CD4-positive, CD25-positive, alpha-beta regulatory T cell (primary cell): ENCODE measurements around the gene SEMA3D. TPM values are rescaled to one million over a fixed set of nuclear protein-coding genes. Genes with fewer than 3 reads are reported as not detected.

Experiments
- ATAC-seq, 2 donors: fragments of 150-1000 bp; cut with Tn5 transposase; one replicate each; pipeline ENCODE4 v1.10.0; 2021; ENCODE audit warnings: low read depth in 2 of 2, moderate number of reproducible peaks in 2 of 2, moderate library complexity in 1 of 2
- DNase-seq, 3 donors: peaks; one replicate each; pipeline versions ENCODE4 v3.0.0 to v3.0.0-alpha.2; 2012 to 2022; ENCODE audit warnings: mixed read lengths in 1 of 3
- H3K27ac ChIP-seq: one replicate; pipeline ENCODE4 v1.7.0; 2013; ENCODE audit warnings: mild to moderate bottlenecking, low read length; ENCODE audit not compliant: insufficient read depth, poor library complexity, severe bottlenecking
- H3K27me3 ChIP-seq: one replicate; pipeline ENCODE4 v1.7.0; 2013; ENCODE audit warnings: low read length; ENCODE audit not compliant: control insufficient read depth, insufficient read depth
- H3K36me3 ChIP-seq: one replicate; pipeline ENCODE4 v1.7.0; 2013; ENCODE audit warnings: mild to moderate bottlenecking, low read length, moderate library complexity; ENCODE audit not compliant: control insufficient read depth, insufficient read depth
- H3K4me1 ChIP-seq: 2 replicates; pipeline ENCODE4 v1.7.0; 2013; ENCODE audit warnings: mild to moderate bottlenecking, low read length; ENCODE audit not compliant: insufficient read depth, control insufficient read depth, poor library complexity, severe bottlenecking
- H3K4me3 ChIP-seq: one replicate; pipeline ENCODE4 v1.7.0; 2013; ENCODE audit warnings: low read depth, mild to moderate bottlenecking, low read length, moderate library complexity
- H3K9me3 ChIP-seq, 2 experiments: 1 replicate in 1 of 2; 2 replicates in 1 of 2; pipeline ENCODE4 v1.7.0; 2013; ENCODE audit warnings: low read length in 2 of 2, mild to moderate bottlenecking in 1 of 2, moderate library complexity in 1 of 2; ENCODE audit not compliant: control insufficient read depth in 2 of 2
- H3K27ac Mint-ChIP-seq, 3 donors: one replicate each; pipeline ENCODE4 v1.8.0; 2020 to 2022; ENCODE audit warnings: mild to moderate bottlenecking in 3 of 3, mixed read lengths in 3 of 3, moderate library complexity in 2 of 3
- H3K27me3 Mint-ChIP-seq: one replicate; pipeline ENCODE4 v1.8.0; 2022; ENCODE audit warnings: mild to moderate bottlenecking, mixed read lengths
- H3K36me3 Mint-ChIP-seq: one replicate; pipeline ENCODE4 v1.8.0; 2020; ENCODE audit warnings: mixed read lengths
- H3K4me1 Mint-ChIP-seq, 4 donors: one replicate each; pipeline ENCODE4 v1.8.0; 2020 to 2022; ENCODE audit warnings: mixed read lengths in 4 of 4, mild to moderate bottlenecking in 1 of 4
- H3K4me3 Mint-ChIP-seq, 4 donors: one replicate each; pipeline ENCODE4 v1.8.0; 2020 to 2022; ENCODE audit warnings: mild to moderate bottlenecking in 4 of 4, mixed read lengths in 4 of 4, moderate library complexity in 3 of 4
- H3K9me3 Mint-ChIP-seq, 7 donors: one replicate each; pipeline ENCODE4 v1.8.0; 2020 to 2022; ENCODE audit warnings: mixed read lengths in 7 of 7, mild to moderate bottlenecking in 3 of 7, moderate library complexity in 2 of 7
- polyA plus RNA-seq, 4 donors: library from polyadenylated mRNA; unstranded; fragments of 300-500 nt; fragmentation: Illumina TruSeq; gene quantifications; one replicate each; pipeline ENCODE4 v1.2.3, GENCODE V29; 2021
- total RNA-seq: library from RNA; stranded (reverse); gene quantifications from one replicate; pipeline ENCODE4 v1.2.3, GENCODE V29; 2022

SEMA3D gene
- total and polyA plus RNA-seq, 5 donors from 2014 or later = not detected

DNA sequence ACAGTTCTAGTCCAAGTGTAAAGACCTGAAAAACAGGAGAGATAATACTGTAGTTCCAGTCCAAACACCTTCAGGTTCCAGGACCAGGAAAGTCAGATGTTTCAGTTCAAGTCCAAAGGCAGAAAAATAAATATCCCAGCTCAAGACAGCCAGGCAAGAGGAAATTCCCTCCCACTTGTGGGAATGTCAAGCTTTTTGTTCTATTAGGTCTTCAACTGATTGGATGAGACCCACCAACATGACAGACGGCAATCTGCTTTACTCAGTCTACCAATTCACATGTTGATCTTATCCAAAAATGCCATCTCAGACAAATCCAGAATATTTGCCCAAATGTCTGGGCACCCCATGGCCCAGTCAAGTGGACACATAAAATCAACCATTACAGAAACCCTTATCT lies 33.1 kb downstream of the SEMA3D start:
- no peak for ATAC-seq

DNA sequence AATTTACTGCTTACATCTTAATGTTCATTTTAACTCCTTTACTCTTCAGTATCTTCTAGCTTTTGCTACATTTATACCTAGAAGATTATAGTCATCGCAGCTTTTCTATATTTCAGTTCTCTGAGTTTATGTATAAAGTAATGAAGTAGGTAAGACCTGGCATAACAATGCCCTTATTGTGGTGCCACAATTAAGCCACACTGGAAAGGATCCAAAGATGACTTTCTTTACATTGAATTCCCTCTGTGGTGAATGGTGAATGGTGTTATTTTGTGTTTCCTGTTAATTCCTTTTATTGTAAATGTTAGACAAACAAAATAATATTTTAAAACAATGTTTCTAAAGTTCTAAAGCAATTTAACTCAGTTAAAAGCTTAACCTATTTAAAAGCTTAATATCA lies 36.2 kb downstream of the SEMA3D start:
- no peak overlapping the region for H3K27ac ChIP-seq
- Mint-ChIP-seq H3K4me1 (no peaks in the 10 kb centered on the region), H3K36me3 (no peaks in the 10 kb centered on the region), H3K4me3 (no peak overlapping the region), H3K27me3 (no peaks in the 10 kb centered on the region), H3K27ac (no peak overlapping the region), H3K9me3 (peaks cover 0 to 6% (median 2%) of the 10 kb centered on the region in 7 donors)
- H3K9me3 ChIP-seq = no peaks in the 10 kb centered on the region
- no peak overlapping the region for H3K4me3 ChIP-seq
- no peaks in the 10 kb centered on the region for H3K27me3 ChIP-seq
- ATAC-seq = no peak
- no peak for DNase-seq
- H3K4me1 ChIP-seq = no peaks in the 10 kb centered on the region
- H3K36me3 ChIP-seq = no peaks in the 10 kb centered on the region

More for the DNA sequence above, 33.1 kb downstream of the SEMA3D start:
- no peak overlapping the region for H3K4me3 Mint-ChIP-seq
- H3K9me3 Mint-ChIP-seq = peaks cover under 1 to 18% (median 6%) of the 10 kb centered on the region in 7 donors
- H3K27ac ChIP-seq = no peak overlapping the region
- no peaks in the 10 kb centered on the region for H3K36me3 ChIP-seq
- DNase-seq = no peak
- H3K27me3 Mint-ChIP-seq = no peaks in the 10 kb centered on the region
- H3K4me1 Mint-ChIP-seq = no peaks in the 10 kb centered on the region
- H3K4me1 ChIP-seq = no peaks in the 10 kb centered on the region
- H3K27me3 ChIP-seq = no peaks in the 10 kb centered on the region
- no peaks in the 10 kb centered on the region for H3K9me3 ChIP-seq
- no peak overlapping the region for H3K27ac Mint-ChIP-seq
- no peaks in the 10 kb centered on the region for H3K36me3 Mint-ChIP-seq
- H3K4me3 ChIP-seq = no peak overlapping the region

GRCh38 chr7:85144771-85145170 lies 42.1 kb downstream of the SEMA3D start:
- no peaks in the 10 kb centered on the region for H3K27me3 Mint-ChIP-seq
- DNase-seq (no peak), ATAC-seq (no peak)
- no peaks in the 10 kb centered on the region for H3K36me3 Mint-ChIP-seq
- Histone ChIP-seq H3K27me3 (no peaks in the 10 kb centered on the region), H3K4me3 (no peak overlapping the region), H3K36me3 (no peaks in the 10 kb centered on the region), H3K27ac (no peak overlapping the region), H3K4me1 (no peaks in the 10 kb centered on the region), H3K9me3 (peaks cover 2 to 8% of the 10 kb centered on the region in 2 experiments)
- peaks cover 0 to 2% (median 0%) of the 10 kb centered on the region in 7 donors for H3K9me3 Mint-ChIP-seq
- no peak overlapping the region for H3K27ac Mint-ChIP-seq
- no peaks in the 10 kb centered on the region for H3K4me1 Mint-ChIP-seq
- H3K4me3 Mint-ChIP-seq = no peak overlapping the region

DNA sequence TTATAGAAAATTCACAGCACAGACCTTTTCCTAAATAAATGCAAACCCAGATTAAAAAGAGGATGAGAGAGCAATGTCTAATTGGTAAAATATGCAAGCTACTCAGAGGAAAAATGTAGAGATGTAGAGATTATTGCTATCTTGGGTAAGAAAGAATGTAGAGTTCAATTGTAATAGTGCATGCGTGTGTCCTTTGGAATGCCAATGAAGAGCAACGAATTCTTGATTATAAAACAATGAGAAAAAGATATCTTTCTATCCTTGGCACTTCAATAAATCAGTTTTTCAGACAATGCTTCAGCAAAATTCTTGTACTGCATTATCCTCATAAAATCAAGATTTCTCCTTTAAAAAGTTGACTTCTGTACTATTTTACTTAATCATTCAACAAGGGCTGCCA lies 50.9 kb downstream of the SEMA3D start:
- H3K4me3 Mint-ChIP-seq = no peak overlapping the region
- ATAC-seq (no peak), DNase-seq (no peak)
- H3K9me3 Mint-ChIP-seq = peaks cover 0 to 5% (median 0%) of the 10 kb centered on the region in 7 donors
- no peaks in the 10 kb centered on the region for H3K36me3 Mint-ChIP-seq
- no peaks in the 10 kb centered on the region for H3K27me3 ChIP-seq
- no peaks in the 10 kb centered on the region for H3K27me3 Mint-ChIP-seq
- H3K4me3 ChIP-seq = no peak overlapping the region
- H3K9me3 ChIP-seq = peaks cover 0 to under 1% of the 10 kb centered on the region in 2 experiments
- H3K27ac Mint-ChIP-seq = no peak overlapping the region
- no peaks in the 10 kb centered on the region for H3K36me3 ChIP-seq
- H3K27ac ChIP-seq = no peak overlapping the region
- H3K4me1 ChIP-seq = no peaks in the 10 kb centered on the region
- no peaks in the 10 kb centered on the region for H3K4me1 Mint-ChIP-seq

- H3K36me3 ChIP-seq = no peaks in the 10 kb centered on the region
- no peak overlapping the region for H3K27ac ChIP-seq
- H3K4me3 Mint-ChIP-seq = no peak overlapping the region
- no peaks in the 10 kb centered on the region for H3K4me1 Mint-ChIP-seq
- H3K27me3 ChIP-seq = no peaks in the 10 kb centered on the region
- DNase-seq (no peak), ATAC-seq (no peak)
- H3K36me3 Mint-ChIP-seq = no peaks in the 10 kb centered on the region
- H3K9me3 ChIP-seq = no peaks in the 10 kb centered on the region
- no peaks in the 10 kb centered on the region for H3K27me3 Mint-ChIP-seq
- no peak overlapping the region for H3K27ac Mint-ChIP-seq
- H3K4me1 ChIP-seq = no peaks in the 10 kb centered on the region
- H3K4me3 ChIP-seq = no peak overlapping the region
- H3K9me3 Mint-ChIP-seq = peaks cover 0 to 2% (median 0%) of the 10 kb centered on the region in 7 donors
Observed at GRCh38 chr7:85133560-85133959, 53.3 kb downstream of the SEMA3D start.

GRCh38 chr7:85133006-85133405 lies 53.9 kb downstream of the SEMA3D start:
- ATAC-seq = no peak
- no peaks in the 10 kb centered on the region for H3K27me3 ChIP-seq
- Mint-ChIP-seq H3K4me1 (no peaks in the 10 kb centered on the region), H3K27ac (no peak overlapping the region), H3K27me3 (no peaks in the 10 kb centered on the region), H3K9me3 (peaks cover 0 to 2% (median 0%) of the 10 kb centered on the region in 7 donors), H3K36me3 (no peaks in the 10 kb centered on the region), H3K4me3 (no peak overlapping the region)
- H3K27ac ChIP-seq = no peak overlapping the region
- H3K4me1 ChIP-seq = no peaks in the 10 kb centered on the region
- H3K36me3 ChIP-seq = no peaks in the 10 kb centered on the region
- DNase-seq = no peak
- H3K9me3 ChIP-seq = no peaks in the 10 kb centered on the region
- no peak overlapping the region for H3K4me3 ChIP-seq

DNA sequence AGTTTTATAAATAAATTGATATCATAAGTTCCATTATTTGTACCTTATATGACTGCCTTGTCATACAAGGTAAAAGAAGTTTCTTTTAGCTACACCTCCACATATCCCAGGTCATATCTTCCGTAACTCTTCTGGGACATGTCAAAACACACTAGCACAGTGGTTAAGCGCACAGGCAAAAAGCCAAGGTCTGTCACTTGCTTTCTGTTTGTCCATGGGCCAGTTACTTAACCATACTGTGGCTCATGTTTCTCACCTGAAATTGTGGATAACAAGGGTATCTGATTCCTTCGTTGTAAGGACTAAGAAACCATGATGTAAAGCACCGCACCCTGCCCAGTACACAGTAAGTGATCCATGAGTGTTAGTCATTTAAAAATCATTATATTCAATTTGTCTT lies 56.2 kb downstream of the SEMA3D start:
- no peak for ATAC-seq
- Mint-ChIP-seq H3K4me3 (no peak overlapping the region), H3K4me1 (no peaks in the 10 kb centered on the region)

GRCh38 chr7:85126383-85126782 lies 60.5 kb downstream of the SEMA3D start:
- no peaks in the 10 kb centered on the region for H3K27me3 Mint-ChIP-seq
- Histone ChIP-seq H3K36me3 (no peaks in the 10 kb centered on the region), H3K4me1 (no peaks in the 10 kb centered on the region), H3K9me3 (no peaks in the 10 kb centered on the region), H3K27ac (no peak overlapping the region), H3K4me3 (no peak overlapping the region), H3K27me3 (no peaks in the 10 kb centered on the region)
- H3K4me3 Mint-ChIP-seq = no peak overlapping the region
- peak overlapping the region in 1 of 3 donors; percentile 69 for H3K27ac Mint-ChIP-seq
- no peaks in the 10 kb centered on the region for H3K4me1 Mint-ChIP-seq
- H3K9me3 Mint-ChIP-seq = peaks cover 0 to 6% (median 0%) of the 10 kb centered on the region in 7 donors
- H3K36me3 Mint-ChIP-seq = no peaks in the 10 kb centered on the region
- DNase-seq (no peak), ATAC-seq (no peak)

More for the DNA sequence above, 56.2 kb downstream of the SEMA3D start:
- no peaks in the 10 kb centered on the region for H3K36me3 Mint-ChIP-seq
- Histone ChIP-seq H3K27me3 (no peaks in the 10 kb centered on the region), H3K9me3 (no peaks in the 10 kb centered on the region), H3K4me1 (no peaks in the 10 kb centered on the region), H3K36me3 (no peaks in the 10 kb centered on the region), H3K4me3 (no peak overlapping the region), H3K27ac (no peak overlapping the region)
- no peaks in the 10 kb centered on the region for H3K27me3 Mint-ChIP-seq
- H3K9me3 Mint-ChIP-seq = peaks cover 0 to 3% (median 0%) of the 10 kb centered on the region in 7 donors
- H3K27ac Mint-ChIP-seq = no peak overlapping the region
- no peak for DNase-seq
